GM18499 (cell line): Measurements from ENCODE around the gene B3GNT7.
"Not testable (repeated sequence)": the region's sequence is repeated elsewhere in the genome, so short reads cannot be mapped to it uniquely, and the experiment has no call there.

Experiments
- ATAC-seq: cut with Tn5 transposase; IDR thresholded peaks from one replicate; pipeline ENCODE4 v1.9.1; 2021; ENCODE audit warnings: moderate number of reproducible peaks; ENCODE audit not compliant: insufficient read depth, unreplicated experiment

The B3GNT7 gene

GRCh38 chr2:231421051-231421580 is 25.6 kb downstream of the B3GNT7 start:
- ATAC-seq: no peak

GRCh38 chr2:231422056-231422455 is 26.5 kb downstream of the B3GNT7 start:
- no peak for ATAC-seq

GRCh38 chr2:231423176-231423575 is 27.7 kb downstream of the B3GNT7 start:
- no peak for ATAC-seq

GRCh38 chr2:231425291-231425810 is 29.8 kb downstream of the B3GNT7 start:
- ATAC-seq: no peak

GRCh38 chr2:231425811-231426703 is 30.5 kb downstream of the B3GNT7 start:
- no peak for ATAC-seq

- ATAC-seq: no peak
Measured at GRCh38 chr2:231427116-231427515, 31.6 kb downstream of the B3GNT7 start.

GRCh38 chr2:231429152-231429551 is 33.6 kb downstream of the B3GNT7 start:
- ATAC-seq: no peak

- no peak for ATAC-seq
Measured at GRCh38 chr2:231429901-231430300, 34.4 kb downstream of the B3GNT7 start.

GRCh38 chr2:231430437-231430836 is 34.9 kb downstream of the B3GNT7 start:
- ATAC-seq: not testable (repeated sequence)

- ATAC-seq: no peak
Measured at GRCh38 chr2:231431606-231432005, 36.1 kb downstream of the B3GNT7 start.

- ATAC-seq: no peak
Measured at GRCh38 chr2:231433990-231434389, 38.5 kb downstream of the B3GNT7 start.

- no peak for ATAC-seq
Measured at GRCh38 chr2:231436957-231437356, 41.4 kb downstream of the B3GNT7 start.

GRCh38 chr2:231449503-231450054 is 54.1 kb downstream of the B3GNT7 start:
- ATAC-seq: no peak

- ATAC-seq: no peak
Measured at GRCh38 chr2:231450548-231450989, 55.1 kb downstream of the B3GNT7 start.
